ENCODE data around the gene FYB2.
"Not testable (repeated sequence)": the region's sequence is repeated elsewhere in the genome, so short reads cannot be mapped to it uniquely, and the experiment has no call there.

FYB2 gene

DNA sequence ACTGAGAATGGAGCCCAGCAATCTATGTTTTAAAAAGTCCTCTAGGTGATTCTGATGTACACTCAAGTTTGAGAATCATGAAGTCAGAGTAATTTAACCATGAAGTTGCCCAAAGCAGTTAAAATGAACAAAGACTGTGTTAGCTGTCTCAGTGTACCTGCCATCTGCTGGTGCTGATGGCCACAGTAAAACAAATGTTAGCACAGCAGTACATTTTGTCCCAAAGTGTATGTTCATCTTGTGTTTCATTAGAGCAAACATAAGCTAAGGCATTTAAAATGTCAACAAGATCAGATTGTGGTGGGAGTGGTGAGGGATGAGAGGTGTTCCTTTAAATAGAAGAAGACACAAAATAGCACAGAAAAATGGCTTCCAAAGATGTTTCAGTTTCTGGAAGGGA lies 31.1 kb downstream of the FYB2 start:
- peak; percentile 88 for DNase-seq

DNA sequence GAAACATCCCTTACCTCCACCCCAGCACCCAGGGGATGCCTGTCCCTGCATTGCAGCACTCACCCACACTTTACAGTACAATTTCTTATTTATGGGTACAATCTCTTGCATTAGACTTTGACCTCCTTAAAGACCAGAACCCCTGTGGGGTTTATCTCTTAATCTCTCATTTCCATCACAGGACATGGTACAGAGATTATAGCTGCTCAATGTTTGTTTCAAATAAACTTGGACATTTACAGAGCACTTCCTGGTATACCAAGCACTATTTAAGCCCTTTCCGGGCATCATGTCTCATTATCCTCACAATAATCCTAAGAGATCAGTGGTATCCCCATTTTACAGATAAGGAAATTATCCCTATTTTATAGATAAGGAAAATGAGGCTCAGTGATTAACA lies 31.9 kb downstream of the FYB2 start:
- peak; percentile 36 for DNase-seq

DNA sequence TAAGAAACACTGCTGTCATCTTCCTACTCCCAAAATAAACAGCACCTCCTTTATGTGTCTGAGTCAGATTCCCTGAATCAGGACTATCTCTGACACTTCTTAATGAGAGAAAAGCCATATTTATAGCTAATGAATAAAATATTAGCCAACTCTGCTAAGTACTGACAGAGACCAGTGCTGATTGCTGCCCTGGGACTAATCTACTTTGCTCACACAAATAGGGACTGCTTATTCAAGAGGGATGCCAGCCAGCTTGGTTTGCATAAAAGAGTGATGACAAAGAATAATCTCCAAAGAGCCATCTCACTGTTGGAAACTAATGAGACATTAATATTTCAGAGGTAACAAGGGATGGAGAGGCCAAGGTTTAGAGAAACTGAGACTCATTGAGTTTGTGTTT lies 36.4 kb downstream of the FYB2 start:
- DNase-seq = no peak

DNA sequence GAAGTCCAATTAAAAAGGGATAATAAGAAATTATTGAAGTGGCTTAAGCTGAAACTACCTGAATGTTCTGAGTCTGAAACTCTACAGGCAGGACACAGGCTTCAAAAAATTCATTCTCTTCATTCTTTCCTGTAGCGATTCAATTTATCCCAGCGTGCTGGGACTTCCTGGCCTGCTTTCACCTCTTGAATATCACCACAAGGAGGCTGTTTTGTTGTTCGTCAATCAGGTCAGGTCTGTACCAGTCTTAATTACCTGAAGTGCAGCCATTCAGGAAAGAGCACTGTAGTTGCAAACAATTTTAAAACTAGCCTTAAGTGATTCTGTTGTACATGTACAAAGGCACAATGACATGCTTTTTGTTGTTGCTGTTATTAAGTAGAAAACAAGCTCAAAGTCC lies 38.4 kb downstream of the FYB2 start:
- no peak for DNase-seq

GRCh38 chr1:56780128-56780750 lies 39.0 kb downstream of the FYB2 start:
- no peak for DNase-seq

- DNase-seq = no peak
Observed at GRCh38 chr1:56777972-56778371, 41.2 kb downstream of the FYB2 start.

- not testable (repeated sequence) for DNase-seq
Observed at GRCh38 chr1:56774732-56775131, 44.5 kb downstream of the FYB2 start.

- peak; percentile 21 for DNase-seq
Observed at GRCh38 chr1:56774067-56774609, 45.1 kb downstream of the FYB2 start.

DNA sequence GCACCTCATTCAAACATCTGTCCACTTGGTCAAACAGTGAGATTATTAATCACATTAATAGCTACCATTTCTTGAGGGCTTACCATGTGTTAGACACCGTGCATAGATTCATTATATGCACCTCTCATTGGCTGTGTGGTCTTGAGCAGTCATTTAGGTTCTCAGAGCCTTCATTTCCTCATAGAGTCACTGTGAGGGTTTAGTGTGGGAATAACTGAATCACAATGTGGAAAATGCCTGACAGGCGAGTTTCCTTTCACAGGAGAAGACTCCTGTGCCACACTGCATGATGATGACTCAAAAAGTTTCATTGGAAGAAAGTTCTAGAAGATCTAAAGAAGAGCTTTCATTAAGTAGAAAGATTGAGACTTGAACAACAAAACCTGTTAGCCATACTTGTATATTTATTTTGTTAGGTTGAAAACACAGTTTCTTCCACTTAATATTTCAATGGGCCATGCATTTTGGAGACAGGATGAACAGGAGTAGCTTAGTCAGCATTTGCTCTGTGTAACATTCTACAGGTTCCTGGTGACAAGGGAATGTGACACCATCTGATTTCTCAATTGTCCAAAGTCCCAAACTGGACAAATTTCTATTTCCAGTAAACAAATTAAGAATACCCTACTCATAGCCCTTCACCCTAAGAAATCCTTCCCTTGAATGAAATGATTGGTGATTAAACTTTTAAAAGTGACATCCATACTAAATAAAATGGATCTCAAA lies 45.7 kb downstream of the FYB2 start:
- peak; percentile 86 for DNase-seq

GRCh38 chr1:56771717-56772116 lies 47.5 kb downstream of the FYB2 start:
- no peak for DNase-seq

DNA sequence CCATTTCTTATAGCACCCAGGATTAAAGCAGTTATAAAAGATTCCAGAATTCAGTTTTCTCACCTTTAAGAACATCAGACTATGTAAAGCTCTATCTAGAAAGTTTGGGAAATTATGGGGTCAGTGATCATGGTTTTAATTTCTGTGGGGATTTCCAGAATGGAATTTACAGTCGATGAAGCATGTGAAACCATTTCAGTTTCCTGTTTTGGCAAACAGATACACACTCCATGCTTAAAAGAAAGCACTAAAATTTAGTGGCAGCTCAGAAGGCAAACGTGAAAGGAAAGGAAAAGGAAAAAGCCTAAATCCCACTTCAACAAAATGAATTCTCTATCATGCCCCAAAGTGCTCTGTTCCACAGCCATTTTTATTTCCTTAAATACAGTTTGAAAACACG lies 60.4 kb downstream of the FYB2 start:
- DNase-seq = peak; percentile 25

- peak; percentile 85 for DNase-seq
Observed at GRCh38 chr1:56758135-56758534, 61.1 kb downstream of the FYB2 start.

- DNase-seq = no peak
Observed at GRCh38 chr1:56755911-56756310, 63.3 kb downstream of the FYB2 start.

GRCh38 chr1:56754708-56755479 lies 64.3 kb downstream of the FYB2 start:
- peak; percentile 81 for DNase-seq

DNA sequence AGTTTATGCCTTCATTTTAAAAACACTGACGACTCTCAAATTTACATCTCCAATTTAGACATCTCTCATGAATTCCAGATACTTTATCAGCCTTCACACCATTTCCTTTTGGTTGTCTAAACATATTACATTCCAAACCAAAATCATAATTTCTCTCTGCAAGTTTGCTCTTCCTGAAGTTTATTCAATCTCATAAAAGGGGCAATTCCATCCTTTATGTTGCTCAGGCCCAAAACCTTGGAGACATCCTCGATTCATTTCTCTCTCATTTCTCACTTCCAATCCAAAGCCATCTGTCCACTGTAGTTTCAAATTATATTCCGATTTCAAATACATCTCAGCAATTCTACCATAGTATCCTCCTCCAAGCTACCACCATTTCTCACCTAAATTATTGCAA lies 74.0 kb downstream of the FYB2 start:
- DNase-seq = no peak

DNA sequence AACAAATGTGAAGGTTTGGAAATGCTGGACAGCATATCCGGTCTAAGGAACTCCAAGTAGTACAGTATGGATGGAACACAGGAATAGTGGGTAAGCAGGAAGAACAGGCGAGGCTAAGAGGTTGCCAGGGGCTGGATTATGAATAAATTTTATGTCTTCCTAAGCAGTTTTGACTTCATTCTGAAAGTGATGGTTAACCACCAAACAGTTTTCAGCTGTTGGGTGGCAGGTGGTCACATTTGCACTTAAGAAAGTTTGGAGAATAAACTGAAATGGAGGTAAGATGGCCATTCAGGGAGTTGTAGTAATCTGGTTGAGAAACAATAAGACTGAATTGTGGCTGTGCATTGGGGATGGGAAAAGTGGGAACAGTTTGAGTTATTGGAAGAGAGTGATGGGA lies 90.2 kb downstream of the FYB2 start:
- no peak for DNase-seq

DNA sequence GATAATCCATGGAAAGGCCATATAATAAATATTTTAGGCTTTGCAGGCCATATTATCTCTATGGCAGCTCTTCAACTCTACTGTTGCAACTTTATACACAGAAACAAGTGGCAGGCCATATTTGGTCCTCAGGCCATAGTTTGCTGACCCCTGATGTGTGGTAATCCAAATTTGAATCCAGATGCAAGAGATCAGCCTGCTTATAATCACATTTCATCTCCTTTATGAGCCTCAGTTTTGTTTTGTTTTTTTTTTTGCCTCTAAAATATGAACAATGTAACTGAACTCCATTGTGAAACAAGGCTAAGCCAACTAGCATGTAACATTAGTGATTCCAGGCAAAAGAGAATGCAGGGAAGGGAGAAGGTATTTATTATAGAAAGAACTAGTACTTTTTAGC lies 92.5 kb downstream of the FYB2 start:
- DNase-seq = no peak

DNA sequence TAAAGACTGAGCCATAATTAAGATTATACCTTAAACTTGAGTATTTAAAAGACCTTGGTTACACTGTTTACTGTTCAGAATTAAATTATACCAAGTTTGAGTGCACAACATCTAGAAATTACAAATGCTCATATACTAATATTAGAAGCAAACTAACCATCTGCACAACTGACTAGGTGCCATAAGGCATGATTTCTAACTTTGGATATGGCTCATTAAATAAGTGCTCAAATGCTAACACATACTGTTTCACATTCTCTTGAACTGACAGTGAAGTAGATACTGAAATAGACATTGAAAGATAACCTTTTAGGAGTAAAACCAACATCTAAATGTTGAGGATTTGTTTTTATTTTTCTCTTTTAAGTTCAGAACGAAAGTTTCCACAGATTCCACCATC lies 100.0 kb downstream of the FYB2 start:
- no peak for DNase-seq

GRCh38 chr1:56715156-56715555 lies 104.0 kb downstream of the FYB2 start:
- DNase-seq = no peak

GRCh38 chr1:56713112-56713511 lies 106.1 kb downstream of the FYB2 start:
- DNase-seq = no peak

GRCh38 chr1:56712150-56712549 lies 107.1 kb downstream of the FYB2 start:
- DNase-seq = no peak

- no peak for DNase-seq
Observed at GRCh38 chr1:56710646-56711045, 108.6 kb downstream of the FYB2 start.

DNA sequence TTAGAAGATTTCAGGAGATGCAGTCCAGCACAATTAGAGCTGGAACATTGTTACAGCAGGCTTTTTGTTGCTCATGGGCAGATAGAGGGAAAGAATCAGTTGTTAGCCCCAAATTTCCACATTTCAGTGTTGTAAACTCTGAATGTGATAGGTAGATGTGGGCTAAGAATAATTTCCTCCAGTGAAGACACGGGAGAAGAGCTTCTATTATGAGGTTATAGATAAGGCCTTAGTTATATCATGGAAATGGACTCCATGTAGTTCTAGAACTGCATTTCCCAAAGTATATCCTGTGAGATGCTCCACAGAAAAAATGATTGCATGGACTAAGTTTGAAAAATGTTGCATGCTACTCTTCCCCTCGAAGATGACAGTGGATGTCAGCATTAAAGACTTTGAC lies 109.2 kb downstream of the FYB2 start:
- DNase-seq = no peak
